GM18508 (cell line): Measurements from ENCODE around the gene CRISP1.
"Not testable (repeated sequence)": the region's sequence is repeated elsewhere in the genome, so short reads cannot be mapped to it uniquely, and the experiment has no call there.

ENCODE experiments used
- ATAC-seq: cut with Tn5 transposase; IDR thresholded peaks from one replicate; pipeline ENCODE4 v1.9.1; 2021; ENCODE audit warnings: moderate number of reproducible peaks; ENCODE audit not compliant: insufficient read depth, unreplicated experiment

Gene CRISP1

DNA sequence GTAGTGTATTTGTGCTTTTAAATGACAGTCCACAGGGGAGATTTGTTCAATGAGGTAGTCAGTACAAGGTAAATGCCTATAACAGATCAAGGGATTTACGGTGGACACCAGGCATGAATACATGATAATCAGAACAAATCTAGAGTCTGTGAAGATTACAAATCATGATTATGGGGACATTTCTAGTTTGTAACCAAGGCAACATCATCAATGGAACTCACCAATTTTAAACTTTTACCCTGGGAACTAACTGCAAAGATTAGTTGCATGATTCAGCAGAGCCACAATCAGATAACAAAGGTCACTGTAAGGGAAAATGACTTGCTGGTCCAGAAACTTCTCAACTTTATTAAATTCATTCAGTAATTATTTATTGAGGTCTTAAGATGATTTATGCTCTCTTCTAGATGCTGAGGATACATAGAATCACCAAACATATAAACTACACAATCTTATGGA is at the start of gene CRISP1:
CRISP1 (minus strand) TSS at position 51 of the 459 bp plus-strand sequence. CDS start 9,135 bp downstream, outside the sequence.
- no peak for ATAC-seq

DNA sequence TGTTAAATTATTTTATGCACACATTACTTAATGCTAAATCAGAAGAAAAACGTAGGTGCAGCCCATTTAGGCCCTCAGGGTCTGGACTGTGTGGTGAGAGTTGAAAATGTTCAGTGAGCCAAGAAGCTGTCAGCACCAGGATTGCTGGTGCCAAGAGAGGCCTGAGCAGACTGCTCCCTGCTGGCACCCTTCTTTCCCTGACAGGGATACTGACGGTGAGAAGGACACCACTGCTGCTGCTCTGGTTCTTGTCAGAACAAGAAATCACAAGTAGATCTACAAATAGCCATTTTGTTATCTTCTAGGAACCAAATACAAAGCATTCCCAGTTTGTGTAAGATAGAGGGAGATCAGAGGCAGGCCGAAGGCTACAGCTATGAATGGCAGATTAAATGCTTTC is 48.7 kb upstream of the CRISP1 start:
- no peak for ATAC-seq

DNA sequence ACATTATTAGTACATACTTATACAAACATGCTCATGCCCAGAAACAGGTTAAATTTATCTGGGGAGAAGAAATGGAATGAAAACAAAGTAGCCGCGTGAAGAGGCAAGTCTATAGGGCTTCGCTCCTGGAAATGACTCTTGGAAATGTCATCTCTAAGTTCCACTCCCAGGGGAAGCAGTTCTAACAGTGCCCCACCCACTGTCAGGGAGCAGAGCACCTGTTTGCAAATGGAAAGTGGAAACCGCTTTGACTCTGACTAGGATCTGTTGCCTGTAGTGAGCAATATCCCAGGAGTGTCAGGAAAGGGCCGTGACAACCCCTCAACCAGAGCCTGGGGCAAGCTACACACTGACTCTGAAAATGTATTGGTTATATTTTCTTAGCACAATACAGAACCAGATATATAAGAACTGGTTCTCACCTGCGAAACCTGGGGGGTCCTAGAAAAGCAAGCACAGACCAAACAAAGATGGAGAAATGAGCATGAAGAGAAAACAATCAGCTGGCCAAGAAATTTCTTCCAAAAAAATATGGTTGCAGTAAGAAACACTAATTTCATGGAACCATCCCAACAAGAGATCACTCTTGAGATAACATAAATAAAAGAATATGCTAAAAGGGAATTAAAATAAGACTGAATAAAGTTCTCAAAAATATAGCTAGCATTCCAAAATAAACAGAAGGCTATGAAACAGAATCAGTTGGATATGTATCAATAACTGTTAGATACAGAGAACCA is 47.5 kb upstream of the CRISP1 start:
- ATAC-seq: no peak

DNA sequence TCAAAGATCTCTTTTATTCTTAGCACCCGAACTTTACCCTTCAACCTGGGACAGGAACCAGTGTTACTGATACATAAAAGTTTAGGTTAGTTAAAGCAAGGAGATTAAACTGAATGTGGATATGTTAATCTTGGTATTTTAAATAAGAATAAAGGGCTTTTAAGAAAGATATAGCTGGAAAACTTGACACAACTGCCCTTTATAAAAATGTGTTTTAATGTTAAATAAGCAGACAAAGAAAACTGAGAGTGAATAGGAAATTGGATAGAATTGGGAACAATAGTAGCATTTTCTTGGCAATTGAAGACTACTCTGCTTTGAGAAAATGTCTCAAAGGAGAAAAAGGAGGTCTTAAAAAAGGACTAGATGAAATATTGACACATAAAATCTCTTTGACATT is 45.9 kb upstream of the CRISP1 start:
- no peak for ATAC-seq

DNA sequence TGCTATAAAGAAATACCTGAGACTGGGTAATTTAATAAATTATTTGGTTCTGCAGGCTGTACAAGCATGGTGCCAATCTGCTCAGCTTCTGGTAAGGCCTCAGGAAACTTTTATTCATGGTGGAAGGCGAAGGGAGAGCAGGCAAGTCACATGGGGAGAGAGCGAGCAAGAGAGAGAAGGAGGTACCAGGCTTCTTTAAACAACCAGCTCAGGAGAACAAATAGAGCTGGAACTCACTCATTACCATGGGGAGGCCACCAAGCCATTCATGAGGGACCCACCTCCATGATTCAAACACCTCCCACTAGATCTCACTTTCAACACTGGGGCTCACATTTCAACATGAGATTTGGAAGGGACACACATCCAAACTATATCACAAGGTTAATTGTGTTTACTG is 44.9 kb upstream of the CRISP1 start:
- ATAC-seq: no peak

- no peak for ATAC-seq
Observed at GRCh38 chr6:49909563-49909962, 43.2 kb upstream of the CRISP1 start.

DNA sequence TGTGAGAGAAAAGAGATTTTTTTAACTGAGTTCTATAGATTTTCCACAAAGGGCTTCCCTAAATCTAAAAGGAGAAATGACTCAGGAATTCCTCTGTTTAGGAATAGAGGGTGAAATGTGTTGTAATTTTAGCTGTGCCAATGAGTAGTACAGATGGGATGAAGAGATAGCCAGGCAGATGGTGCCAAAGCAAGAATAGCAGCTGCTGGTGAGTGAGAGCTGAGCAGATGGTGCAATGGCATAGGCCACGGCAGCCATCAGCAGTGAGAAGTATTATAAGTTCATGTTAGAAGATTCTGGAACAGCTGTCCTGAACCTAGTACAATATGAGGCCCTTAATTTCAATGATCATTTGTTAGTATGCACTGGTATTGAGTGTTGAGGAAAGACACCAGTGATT is 40.2 kb upstream of the CRISP1 start:
- no peak for ATAC-seq

DNA sequence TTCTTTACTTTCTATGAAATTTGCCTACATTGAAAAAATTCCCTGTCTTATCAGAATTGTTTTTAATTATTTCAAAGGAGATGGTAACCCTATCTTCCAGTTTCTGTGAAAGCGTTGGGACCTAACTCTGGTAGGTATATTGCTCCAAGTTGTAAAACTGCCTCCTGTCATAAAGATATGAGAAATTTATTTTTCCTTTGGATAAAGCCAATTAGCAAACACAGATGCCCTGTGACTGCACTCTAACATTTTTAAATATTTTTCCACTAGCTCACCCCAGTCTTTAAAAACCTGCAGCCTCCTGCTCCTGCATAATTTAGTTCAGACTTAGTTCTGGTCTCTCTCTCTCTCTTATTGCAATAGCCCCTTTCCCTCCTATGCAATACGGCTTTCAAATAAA is 39.0 kb upstream of the CRISP1 start:
- ATAC-seq: no peak

GRCh38 chr6:49902856-49903255 is 36.5 kb upstream of the CRISP1 start:
- ATAC-seq: no peak

- no peak for ATAC-seq
Observed at GRCh38 chr6:49898904-49899566, 32.7 kb upstream of the CRISP1 start.

GRCh38 chr6:49895553-49895952 is 29.2 kb upstream of the CRISP1 start:
- ATAC-seq: not testable (repeated sequence)

DNA sequence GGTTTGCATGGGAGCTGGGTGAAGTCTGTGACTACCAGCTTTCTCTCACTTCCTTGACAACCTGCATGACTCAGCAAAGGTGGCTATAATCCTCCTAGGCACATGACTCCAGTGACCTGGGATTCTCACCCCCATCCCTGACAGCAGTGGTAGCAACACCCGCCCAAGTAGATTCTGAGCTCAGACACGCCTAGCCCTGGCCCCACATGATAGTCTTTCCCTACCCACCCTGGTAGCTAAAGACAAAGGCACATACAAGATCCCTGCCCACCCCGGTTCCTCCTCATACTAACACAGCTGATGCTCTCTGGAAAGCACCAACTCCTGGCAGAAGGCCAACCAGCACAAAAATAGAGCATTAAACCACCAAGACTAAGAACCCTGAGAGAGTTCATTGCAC is 25.9 kb upstream of the CRISP1 start:
- no peak for ATAC-seq

DNA sequence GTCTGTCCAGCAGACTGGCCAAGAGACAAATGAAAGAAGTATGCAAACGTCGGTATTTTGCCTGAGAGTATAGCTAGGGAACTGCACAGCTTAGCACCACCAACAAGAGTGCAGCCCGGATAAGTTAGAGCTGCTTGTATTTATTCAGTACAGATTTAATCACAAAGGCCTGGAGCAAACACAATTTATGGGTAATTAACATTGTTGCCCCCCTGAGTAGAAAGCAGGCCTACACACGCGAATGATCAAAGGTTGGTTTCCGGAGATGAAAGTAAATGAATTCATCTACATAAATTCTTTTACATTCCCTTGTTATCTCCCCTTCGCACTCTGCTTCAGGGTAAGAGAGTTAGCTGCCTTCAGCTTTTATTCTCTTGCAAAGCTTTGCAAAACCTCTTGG is 24.7 kb upstream of the CRISP1 start:
- no peak for ATAC-seq

DNA sequence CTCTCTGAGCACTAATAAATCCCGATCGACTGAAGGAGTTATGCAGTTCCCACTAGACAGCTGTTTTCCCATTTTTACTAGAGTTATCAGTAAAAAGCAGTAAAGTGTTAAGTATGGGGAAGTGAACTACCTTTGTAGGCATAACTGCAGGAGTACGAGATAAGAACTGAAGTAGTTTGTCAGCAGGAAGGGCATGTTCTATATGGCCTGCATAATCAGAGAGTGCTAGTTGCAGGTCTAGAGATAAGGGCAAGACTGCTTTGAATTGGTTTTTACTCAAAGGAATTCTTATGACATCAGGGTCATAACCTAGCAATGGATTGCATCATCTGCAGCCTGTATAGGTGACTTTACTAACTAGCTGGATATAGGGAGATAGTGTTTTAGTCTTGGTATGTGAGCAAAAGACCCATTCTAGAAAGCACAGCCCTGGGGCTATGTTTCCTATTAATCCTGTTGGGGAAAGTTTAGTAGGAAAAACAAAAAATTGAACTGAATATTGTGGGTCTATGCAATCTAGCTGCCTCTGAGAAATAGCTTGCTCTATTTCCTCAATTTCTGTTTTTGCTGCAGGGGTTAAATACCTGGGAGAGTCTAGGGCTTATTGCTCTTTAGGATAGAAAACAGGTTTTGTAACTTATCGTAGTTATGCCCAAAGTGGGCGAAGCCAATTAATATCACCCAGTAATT is 22.6 kb upstream of the CRISP1 start:
- ATAC-seq: no peak

DNA sequence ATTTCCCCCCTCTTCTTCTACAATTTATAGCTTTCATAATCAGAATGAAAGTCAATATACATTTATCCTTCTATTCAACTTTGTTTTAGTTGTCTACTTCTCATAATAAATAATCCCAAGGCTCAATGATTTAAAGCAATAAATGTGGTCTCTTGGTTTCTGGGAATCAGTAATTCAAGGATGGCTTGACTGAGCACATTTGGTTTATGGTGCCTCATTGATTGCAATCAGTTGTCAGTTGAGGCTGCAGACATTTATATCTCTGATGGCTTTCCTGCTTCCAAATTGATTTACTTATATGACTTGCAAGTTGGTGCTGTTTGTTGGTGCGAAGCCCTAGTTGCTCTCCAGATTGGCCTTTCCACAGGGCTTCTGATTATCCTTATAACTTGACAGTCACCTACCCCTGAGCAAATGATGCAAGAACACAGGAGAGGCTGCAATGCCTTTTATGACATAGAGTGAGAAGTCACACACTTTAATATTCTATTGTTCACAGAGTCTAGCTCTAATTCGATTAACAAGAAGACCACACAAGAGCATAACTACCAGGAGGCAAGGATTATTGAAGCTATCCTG is 2.7 kb upstream of the CRISP1 start:
- no peak for ATAC-seq

DNA sequence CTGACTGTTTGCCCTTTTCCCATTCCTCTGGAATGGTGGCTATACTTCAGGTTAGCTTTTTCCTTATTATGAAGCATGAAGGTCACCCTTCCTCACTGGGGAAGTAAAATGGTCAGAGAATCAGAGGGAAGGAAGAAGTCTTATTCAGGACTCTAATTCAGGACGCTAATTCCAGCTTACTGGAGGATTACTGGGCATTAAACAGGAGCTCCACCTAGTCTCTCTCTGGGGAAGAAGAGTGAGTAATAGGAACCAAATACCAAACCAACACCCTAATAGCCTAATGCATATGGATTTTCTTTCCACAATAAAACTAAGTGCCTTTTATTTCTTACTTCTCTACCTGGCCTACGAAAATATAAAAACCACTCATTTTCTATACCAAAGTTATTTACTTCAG is 10.1 kb downstream of the CRISP1 start:
- no peak for ATAC-seq

DNA sequence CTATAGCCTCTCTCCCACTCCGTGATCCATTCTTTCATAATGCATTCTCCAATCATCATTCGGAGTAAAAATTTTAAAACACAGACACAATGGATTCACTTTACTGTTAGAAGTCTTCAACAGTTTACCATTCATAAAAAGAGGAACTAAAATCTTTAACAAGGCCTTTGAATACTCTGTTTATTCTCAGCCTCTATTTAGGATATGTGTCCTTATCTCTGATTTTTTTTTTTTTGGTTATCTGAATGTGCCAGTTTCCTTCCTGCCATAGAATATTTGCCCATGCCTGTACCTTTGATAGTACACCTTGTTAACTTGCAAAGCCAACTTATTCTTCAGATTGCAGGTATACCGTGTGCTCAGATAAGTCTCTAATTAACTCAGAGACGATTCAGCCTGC is 11.1 kb downstream of the CRISP1 start:
- ATAC-seq: no peak

- no peak for ATAC-seq
Observed at GRCh38 chr6:49852975-49853374, 13.4 kb downstream of the CRISP1 start.

DNA sequence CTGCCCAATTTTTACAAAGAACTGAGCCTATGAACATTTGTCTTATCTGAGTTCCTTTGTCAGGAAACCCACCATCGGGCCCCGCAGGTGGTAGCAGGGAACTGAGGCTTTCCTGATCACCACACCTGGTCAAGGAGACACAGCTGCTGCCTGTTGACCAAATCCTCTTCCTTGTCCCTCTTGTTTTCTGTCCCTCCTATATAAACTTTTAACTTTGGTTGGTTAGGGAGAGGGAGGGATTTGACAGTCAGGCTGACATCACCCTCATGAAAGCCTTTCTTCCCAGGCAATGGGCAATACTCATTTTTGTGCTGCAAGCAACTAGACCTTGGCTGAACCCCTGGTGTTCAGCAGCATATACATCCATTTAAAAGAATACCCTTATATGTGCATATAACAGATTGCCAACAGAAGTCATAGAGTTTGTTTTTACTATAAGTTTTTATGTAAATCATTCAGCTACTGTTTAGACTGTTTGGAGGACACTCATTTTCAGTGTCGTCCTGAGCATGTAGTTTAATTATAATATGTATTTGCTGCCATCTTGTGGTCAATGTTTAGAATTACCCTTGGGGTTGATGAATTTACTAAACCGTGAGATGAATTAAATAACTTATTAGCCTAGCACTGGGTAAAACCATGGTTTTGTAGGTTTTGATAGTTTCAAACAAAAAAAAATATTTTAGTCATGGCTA is 17.0 kb downstream of the CRISP1 start:
- ATAC-seq: peak; percentile 84

DNA sequence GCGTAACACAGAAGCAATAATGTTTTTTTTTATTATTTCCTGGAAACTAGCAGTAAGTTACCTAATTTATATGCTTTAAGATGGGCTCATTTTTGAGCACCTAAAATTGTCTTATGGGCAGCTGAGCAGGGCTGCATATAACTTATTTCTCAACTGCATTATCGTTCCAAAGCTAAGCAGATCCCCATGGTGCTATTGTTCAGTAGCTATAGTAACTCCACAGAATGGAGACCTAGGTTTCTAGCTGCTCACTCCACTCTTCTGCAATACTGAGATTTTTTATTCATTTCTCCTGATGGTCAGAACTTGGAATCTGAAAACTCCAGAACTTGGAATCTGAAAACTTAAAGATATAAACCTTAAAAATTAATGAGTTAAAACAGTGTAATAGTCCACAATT is 18.7 kb downstream of the CRISP1 start:
- no peak for ATAC-seq
